GM12865 (cell line): ENCODE measurements around the gene PLEKHA1.

Experiments used
- DNase-seq: peaks from one replicate; pipeline ENCODE4 v3.0.0; 2010; ENCODE audit warnings: low read depth
- H3K4me3 ChIP-seq: 2 replicates; pipeline ENCODE4 v1.5.1; 2011; ENCODE audit warnings: mild to moderate bottlenecking, low read depth, low read length, control low read depth
- TF ChIP-seq, protein P1 (sequence below): IDR thresholded peaks from 2 replicates; pipeline ENCODE4 v1.5.1; 2011; ENCODE audit warnings: low read length, control low read depth, low read depth, inconsistent platforms; ENCODE audit not compliant: insufficient read depth; ENCODE audit errors: missing control alignments

PLEKHA1 gene

DNA sequence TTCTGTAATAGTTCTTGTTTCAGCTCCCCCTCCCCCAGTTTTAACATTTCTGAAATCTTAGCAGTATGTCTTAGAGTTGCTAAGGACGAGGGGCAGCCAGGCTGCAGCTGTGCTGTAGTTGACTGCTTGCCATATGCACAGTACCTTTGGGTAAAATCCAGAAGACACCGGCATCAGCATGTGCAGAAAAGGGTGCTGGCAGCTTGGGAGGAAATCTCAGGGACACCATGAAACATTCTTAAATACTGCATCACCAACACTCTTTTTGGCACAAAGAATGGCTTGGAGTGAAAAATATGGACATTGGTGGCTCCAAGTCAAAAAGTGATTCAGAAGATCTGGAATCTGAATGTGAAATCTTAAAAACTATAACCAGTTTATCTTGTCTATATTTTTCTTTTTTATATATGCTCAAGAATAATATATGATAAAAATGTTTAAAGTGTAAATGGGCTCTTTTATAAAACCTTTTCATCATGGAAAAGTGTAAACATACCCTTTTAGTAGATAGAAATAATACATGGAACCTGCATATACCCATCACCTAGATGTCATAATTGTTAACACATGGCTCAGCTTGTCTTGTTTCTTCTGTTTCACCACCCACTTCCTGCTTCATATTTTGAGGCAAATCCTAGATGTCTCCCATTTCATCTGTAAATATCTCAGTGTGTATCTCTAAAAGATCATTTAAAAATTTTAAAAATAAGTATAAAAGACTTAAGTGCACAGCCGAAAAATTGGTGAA lies 45.5 kb downstream of the PLEKHA1 start:
- TF ChIP-seq, protein P1, sequence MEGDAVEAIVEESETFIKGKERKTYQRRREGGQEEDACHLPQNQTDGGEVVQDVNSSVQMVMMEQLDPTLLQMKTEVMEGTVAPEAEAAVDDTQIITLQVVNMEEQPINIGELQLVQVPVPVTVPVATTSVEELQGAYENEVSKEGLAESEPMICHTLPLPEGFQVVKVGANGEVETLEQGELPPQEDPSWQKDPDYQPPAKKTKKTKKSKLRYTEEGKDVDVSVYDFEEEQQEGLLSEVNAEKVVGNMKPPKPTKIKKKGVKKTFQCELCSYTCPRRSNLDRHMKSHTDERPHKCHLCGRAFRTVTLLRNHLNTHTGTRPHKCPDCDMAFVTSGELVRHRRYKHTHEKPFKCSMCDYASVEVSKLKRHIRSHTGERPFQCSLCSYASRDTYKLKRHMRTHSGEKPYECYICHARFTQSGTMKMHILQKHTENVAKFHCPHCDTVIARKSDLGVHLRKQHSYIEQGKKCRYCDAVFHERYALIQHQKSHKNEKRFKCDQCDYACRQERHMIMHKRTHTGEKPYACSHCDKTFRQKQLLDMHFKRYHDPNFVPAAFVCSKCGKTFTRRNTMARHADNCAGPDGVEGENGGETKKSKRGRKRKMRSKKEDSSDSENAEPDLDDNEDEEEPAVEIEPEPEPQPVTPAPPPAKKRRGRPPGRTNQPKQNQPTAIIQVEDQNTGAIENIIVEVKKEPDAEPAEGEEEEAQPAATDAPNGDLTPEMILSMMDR, result no peak
- no peak overlapping the region for H3K4me3 ChIP-seq
- DNase-seq, result no peak

DNA sequence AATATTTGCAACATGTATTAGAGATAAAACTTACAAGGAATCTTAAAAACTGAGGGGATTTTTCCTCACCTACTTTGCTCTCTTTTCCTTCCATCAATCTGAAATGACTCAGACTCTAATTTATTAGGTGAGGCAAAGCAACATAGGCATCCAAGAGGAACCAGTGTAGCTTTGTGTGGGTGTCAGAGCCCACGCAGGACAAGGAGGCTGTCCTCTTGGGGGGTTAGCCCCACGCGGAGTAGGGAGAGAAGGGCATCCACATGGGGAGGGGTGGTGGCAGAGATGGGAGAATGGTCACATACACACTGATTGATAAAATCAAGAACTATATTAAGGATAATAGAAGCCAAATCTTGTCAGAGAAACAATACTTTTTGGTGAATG lies 46.1 kb downstream of the PLEKHA1 start:
- H3K4me3 ChIP-seq, result no peak overlapping the region
- TF ChIP-seq, protein P1, result no peak
- no peak for DNase-seq

DNA sequence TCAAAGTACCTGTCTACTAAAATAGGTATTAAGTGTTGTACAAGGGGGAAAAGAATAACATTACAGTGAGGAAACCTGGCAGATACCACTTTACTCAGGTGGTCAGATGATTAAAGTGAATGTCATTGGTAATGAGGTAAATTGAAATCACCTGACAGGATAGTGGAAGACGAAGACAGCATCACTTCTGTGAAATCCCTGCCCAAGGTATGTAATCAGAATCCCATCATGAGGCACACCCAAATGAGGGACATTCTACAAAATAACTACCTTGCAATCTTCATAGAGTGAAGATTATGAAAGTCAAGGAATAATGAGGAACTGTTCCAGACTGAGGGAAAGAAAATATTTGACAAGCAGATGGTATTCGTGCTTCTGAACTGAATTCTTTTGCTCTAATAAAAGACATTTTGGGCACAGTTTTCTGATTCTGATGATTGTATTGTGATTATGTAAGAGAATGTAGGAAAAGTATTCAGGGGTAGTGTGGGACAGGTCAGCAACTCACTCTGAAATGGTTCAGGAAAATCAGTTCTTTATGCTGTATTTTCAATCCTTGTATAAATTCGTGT lies 46.6 kb downstream of the PLEKHA1 start:
- TF ChIP-seq, protein P1, result no peak
- H3K4me3 ChIP-seq, result no peak overlapping the region
- no peak for DNase-seq

DNA sequence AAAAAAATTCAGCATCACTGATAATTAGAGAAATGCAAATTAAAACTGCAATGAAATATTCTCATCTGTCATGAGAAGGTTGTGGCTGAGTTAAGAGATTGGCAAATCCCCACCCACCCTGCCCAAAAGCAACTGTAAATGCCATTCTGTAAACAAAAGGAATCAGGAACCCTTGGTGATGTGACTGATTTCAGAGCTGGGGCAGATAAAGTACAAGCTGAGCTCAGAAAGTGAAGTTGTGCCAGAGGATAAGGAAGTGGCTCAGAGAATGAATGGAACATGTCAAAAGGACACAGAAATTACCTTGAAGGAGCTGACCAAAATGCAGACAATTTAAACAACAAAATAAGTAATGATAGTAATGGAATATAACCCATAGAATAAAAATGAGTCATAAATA lies 47.2 kb downstream of the PLEKHA1 start:
- DNase-seq, result no peak
- H3K4me3 ChIP-seq, result no peak overlapping the region
- TF ChIP-seq, protein P1, result no peak

DNA sequence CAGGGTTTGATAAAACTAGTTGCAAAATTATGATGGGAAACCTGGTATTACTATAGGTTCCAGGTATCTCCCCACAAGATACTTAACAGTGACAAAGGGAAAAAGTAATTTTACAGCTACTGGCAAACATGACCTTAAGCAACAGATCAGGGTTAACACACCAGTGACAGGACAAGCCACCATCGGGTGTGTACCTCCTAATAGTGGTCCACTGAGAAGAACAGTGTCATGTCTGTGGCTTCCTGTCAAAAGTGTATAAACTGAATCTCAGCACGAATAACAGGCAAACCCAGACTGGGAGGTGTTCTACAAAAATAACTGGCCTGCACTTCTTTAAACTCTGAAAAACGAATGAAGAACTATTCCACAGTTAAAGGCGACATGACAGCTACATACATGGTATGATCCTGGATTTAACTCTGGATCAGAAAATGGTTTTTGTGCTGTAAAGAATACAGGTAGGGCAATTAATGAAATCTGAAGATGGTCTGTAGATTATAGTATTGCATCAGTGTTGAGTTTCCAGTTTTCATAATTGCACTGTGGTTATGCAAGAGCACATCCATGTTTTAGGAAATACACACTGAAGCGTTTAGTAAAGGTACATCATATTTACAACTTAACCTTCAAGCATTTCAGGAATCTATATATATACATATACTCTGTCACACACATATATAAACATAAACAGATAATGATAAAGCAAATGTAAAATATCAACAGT lies 47.9 kb downstream of the PLEKHA1 start:
- TF ChIP-seq, protein P1, result no peak
- DNase-seq, result no peak
- no peak overlapping the region for H3K4me3 ChIP-seq

DNA sequence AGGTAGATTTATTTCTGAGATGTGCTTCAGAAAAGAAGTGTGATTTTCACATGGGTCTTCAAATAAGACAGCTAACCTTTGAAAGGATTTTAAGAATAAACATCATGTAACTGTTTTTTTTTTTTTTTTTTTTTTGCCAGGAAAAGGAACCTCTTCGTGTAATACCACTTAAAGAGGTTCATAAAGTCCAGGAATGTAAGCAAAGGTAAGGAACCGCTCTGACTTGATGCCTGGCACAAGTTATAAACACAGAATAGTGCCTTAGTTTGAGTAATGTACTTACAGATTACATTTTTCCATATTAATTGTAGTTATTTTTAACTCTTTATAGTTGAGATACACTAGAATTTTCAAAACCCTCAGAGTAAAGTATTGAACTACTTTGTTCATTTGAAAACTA lies 49.6 kb downstream of the PLEKHA1 start:
- no peak for DNase-seq
- no peak overlapping the region for H3K4me3 ChIP-seq
- TF ChIP-seq, protein P1, result no peak

DNA sequence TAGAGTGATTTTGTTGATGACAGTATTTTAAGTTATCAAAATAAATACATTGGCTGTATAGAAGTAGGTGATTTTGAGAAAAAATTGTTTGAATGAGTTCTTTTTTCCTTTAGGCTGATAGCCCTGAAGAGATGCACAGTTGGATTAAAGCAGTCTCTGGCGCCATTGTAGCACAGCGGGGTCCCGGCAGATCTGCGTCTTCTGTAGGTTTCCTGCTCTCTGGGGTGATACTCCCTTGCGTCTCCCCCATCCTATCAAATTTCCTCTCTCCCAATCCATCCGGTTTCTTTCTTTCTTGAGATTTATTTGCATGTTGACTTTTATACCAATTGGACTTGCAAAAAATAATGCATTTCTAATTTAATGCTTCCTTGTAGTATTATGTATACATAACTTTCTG lies 52.3 kb downstream of the PLEKHA1 start:
- DNase-seq, result no peak
- TF ChIP-seq, protein P1, result no peak
- no peak overlapping the region for H3K4me3 ChIP-seq
